GM18867 (cell line): Measurements from ENCODE around the gene IBA57.
"Not testable (repeated sequence)": the region's sequence is repeated elsewhere in the genome, so short reads cannot be mapped to it uniquely, and the experiment has no call there.

ENCODE experiments used
- ATAC-seq: cut with Tn5 transposase; IDR thresholded peaks from one replicate; pipeline ENCODE4 v1.9.1; 2021; ENCODE audit warnings: mild to moderate bottlenecking, moderate library complexity; ENCODE audit not compliant: unreplicated experiment

The IBA57 gene

GRCh38 chr1:228224198-228225164 lies 58.9 kb downstream of the IBA57 start:
- ATAC-seq, result no peak

GRCh38 chr1:228225165-228225710 lies 59.6 kb downstream of the IBA57 start:
- ATAC-seq, result no peak

GRCh38 chr1:228225740-228226139 lies 60.1 kb downstream of the IBA57 start:
- no peak for ATAC-seq

- no peak for ATAC-seq
Measured at GRCh38 chr1:228226141-228226874, 60.7 kb downstream of the IBA57 start.

- no peak for ATAC-seq
Measured at GRCh38 chr1:228226956-228227791, 61.6 kb downstream of the IBA57 start.

- ATAC-seq, result not testable (repeated sequence)
Measured at GRCh38 chr1:228228147-228228546, 62.5 kb downstream of the IBA57 start.

- no peak for ATAC-seq
Measured at GRCh38 chr1:228228601-228229074, 63.0 kb downstream of the IBA57 start.

- ATAC-seq, result no peak
Measured at GRCh38 chr1:228231189-228231588, 65.6 kb downstream of the IBA57 start.
